CD4-positive, alpha-beta T cell treated with Interleukin-15 for 4 hours (primary cell): ENCODE data around the gene MSMO1.

ENCODE experiments used
- DNase-seq: peaks from one replicate; pipeline ENCODE4 v3.0.0-alpha.2; 2020; ENCODE audit warnings: low spot score

Gene MSMO1

DNA sequence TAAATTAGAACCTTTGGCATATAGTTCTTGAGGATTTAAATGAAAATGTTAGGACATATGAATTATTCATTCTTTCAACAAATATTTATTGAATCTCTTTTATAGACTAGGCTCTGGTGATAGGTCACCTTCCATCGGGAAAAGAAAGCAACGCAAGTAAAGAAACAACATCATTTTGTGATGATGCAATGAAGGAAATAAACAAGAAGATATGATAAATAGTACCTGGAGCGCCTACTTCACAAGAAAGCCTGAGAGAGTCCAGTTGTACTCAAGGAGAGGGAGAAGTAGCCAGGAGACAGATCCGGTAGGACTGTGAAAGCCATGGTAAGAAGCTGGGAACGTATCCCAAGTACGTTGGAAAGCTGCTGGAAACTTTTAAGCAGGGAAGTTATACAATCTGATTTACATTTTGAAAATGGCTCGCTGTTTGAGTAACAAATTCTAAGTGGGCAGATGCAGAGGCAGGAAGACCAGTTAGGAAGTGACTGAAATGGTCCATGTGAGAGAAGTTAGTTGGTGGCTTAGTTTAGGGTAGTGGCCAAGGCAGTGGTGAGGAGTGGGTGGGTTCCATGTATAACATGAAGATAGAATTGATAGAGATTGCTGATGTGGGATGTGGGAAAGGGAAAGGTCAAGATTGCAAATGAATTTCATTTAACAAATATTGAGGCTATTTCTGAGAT is 33.7 kb downstream of the MSMO1 start:
- no peak for DNase-seq

DNA sequence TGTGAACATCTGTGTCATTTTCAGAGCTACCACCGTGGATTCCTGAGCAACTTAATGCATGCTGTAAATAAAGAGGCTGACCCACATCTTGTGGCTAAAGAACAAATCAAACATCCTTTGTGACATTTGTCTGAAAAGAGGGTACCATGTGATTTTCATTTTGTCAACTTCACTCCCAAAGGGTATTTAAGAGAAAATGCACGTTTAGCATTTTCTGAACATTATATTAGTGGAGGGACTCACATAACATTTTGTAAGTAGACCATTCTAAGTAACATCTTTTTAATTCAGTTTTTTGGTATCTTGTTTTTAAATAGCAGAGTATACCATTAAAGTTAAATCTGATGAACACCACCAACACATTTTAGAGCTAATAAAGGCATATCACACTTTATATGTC is 34.3 kb downstream of the MSMO1 start:
- no peak for DNase-seq

DNA sequence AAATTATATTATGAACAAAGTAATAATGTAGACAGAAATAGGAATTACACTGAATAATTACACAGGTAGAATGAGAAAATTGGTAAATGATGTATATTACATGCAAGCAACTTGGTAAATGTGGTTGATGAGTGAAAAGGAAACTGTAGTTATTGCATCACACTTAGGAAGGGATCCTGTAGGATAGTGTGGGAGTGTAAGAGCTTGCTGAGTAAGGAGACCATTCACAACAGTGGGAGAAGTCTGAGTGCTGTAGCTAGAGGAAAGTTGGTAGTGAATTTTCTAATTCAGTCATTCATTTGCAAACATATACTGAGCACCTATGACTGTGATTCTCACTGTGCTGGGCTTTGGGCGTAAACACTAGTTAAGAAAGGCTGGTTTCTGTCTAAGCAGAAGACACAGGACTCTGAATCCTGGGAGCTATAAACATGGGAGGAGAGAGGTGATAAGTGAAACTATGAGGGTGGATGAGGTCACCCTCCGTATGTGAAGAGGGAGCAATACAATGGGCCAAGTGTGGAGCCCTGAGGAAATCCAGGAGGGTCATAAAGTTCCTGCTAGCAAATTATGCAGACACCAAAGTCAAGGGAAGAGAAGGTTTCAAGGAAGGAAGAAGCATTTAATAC is 37.1 kb downstream of the MSMO1 start:
- DNase-seq: no peak

DNA sequence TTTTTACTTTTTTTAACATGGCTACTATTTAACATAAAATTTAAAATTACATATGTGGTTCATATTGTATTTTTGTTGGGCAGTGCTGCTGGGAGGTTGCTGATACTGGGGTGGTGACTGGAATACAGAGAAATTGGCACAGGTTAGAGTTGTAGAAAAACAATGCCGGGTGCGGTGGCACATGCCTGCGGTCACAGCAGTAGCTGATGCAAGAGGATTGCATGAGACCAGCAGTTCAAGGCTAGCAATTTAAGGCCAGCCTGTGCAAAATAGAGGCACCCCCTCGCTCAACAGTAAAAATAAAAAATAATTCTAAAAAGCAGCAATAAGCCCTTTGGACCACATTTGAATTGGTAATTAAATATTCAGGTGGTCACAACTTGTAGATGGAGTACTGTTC is 39.6 kb downstream of the MSMO1 start:
- DNase-seq: no peak

DNA sequence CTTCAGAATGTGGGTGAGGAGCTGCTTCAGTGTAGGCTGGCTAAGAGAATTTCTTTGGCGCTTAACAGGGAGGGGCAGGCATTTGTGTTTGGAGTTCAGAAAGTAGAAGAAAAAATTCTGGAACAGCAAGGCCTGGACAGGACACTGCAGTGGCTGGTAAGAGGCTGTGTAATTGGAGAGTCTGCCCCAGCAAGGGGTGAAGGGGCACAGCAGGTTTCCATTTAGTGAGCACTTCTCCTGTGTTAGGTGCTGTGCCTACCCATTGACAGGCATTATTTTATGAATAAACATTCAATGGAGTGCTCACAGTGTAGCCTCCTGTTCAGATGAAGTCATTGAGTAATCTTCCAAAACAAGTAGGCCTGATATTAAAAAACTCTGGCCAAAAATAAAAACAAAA is 40.6 kb downstream of the MSMO1 start:
- no peak for DNase-seq

DNA sequence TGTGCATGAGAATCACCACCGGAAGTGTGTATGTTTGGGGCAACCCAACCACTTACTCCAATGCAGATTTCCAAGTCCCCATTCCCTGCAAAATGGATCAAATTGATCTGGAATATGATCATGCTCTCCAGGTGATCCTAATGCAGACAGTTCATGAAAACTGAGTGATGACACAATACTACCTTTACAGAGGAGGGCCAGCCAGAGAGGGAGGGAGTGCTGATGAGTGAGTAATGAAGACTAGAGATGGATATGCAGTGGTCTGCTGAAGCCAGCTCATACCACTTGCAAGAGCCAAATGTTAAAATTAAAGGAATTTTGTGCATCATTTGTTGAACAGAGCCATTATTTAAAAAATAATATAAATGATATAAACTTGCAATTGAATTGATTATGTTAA is 41.1 kb downstream of the MSMO1 start:
- DNase-seq: no peak

DNA sequence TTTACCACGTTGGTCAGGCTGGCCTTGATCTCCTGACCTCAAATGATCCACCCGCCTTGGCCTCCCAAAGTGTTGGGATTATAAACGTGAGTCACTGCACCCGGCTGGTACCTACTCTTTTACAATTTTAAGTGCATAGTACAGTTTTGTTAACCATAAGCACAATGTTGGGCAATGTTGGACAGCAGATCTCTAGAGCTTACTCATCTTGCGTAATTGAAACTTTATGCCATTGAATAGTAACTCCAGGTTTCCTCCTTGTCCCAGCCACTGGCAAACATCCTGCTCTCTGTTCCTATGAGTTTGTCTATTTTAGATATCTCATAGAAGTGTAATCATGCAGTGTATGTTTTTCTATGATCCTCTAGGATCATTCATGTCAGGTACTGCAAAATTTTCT is 42.1 kb downstream of the MSMO1 start:
- DNase-seq: no peak

DNA sequence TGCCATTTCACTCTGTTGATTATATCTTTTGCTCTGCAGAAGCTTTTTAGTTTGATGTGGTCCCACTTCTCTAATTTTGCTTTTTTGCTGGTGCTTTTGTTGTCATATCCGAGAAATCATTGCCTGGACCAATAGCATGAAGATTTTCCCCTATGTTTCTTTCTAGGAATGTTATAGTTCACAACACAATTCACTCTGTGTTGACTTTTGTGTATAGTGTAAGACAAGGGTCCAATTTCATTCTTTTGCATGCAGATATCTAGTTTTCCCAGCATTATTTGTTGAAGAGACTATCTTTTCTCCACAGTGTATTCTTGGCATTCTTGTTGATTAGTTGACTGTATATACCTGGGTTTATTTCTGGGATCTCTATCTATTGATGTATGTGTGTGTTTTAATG is 43.1 kb downstream of the MSMO1 start:
- DNase-seq: no peak

DNA sequence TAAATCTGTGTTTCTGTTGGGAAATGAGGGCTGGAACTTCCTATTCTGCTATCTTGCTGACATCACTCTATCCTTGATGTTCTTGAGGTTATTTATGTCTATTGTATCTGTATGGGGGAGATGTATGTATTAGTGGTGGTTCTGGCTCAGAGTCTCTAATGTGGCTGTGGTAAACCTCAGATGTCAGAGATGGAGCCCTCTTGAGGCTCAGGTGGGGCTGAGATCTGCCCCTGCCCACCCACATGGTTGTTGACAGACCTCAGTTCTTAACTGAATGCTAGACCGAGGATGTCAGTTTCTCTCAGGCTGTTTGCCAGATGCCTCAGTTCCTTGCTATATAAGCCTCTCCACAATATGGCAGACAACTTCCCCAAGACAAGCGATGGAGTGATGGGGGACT is 48.0 kb downstream of the MSMO1 start:
- no peak for DNase-seq

DNA sequence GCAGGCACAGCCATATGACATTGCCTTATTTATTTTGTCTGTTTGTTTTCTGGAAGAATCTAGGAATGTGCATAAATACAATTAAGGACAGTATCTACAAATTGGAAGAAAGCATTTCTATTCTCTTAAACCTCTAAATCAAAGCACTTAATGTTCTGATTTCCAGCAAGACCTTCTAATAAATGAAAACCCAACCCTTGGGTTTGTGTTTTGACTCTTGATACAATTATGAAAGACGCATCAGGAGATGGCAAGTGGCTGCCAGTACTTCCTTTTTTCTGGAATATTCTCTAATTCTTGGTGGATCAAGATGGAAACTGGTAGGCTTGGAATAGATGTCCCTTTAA is 50.9 kb downstream of the MSMO1 start:
- DNase-seq: no peak

DNA sequence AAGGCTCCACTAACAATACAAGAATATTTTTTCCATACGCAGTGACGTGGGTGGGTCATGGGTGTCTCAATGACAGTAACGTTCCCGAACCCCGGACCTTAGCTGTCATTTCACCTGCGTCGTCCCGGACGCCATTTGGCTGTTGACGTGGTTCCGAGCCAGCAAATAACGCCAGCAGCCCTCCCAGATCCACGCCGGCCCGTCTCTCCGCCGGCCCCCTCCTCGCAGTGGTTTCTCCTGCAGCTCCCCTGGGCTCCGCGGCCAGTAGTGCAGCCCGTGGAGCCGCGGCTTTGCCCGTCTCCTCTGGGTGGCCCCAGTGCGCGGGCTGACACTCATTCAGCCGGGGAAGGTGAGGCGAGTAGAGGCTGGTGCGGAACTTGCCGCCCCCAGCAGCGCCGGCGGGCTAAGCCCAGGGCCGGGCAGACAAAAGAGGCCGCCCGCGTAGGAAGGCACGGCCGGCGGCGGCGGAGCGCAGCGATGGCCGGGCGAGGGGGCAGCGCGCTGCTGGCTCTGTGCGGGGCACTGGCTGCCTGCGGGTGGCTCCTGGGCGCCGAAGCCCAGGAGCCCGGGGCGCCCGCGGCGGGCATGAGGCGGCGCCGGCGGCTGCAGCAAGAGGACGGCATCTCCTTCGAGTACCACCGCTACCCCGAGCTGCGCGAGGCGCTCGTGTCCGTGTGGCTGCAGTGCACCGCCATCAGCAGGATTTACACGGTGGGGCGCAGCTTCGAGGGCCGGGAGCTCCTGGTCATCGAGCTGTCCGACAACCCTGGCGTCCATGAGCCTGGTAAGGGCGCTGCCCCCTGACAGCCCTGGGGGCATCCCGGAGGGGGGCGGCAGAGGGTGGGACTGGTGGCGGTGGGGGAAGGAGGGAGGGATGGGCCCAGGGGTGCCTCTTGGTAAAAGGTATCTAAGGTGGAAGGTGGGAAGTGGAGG is 51.5 kb downstream of the MSMO1 start, which contains the start of gene CPE:
Gene CPE (plus strand): TSS at position 264 of the 933 bp plus-strand sequence. CDS start 214 bp downstream, at position 478.
- peak; percentile 7 for DNase-seq

DNA sequence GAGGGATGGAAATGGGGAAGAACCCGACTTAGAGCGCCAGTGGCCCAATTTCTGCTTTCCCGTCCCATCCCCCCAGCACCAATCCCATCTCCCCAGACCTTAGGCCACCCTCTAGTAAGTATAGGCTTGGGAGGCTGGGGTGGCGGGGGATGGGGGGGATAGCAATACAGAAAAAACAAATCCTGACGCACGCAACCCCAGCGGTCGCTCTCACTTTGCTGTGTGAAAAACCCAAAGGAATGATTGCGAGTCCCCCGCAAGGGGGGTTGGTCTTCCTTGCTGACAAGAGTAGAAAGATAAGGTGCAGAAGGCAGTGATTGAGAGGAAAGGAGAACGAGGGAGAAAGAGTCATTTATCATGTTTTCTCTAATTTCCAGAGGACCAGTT is 52.2 kb downstream of the MSMO1 start:
- DNase-seq: no peak

DNA sequence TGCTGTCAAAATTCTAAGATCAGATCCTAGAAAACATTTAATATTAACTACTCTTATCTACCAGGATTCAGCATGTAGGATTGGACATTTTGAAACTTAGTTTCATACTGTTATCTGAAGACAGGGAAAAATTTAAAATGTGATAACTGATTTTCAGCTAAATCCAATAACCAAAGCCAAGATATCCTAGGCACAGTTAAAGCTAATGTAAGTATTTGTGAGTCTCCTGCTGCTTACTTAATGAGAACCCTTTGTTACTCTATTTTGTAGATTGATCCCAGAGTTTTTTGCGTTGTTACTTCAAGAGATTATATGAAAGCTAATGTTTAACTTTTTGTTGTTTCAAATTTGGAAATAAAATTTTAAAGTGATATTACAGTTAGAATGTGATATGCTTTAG is 53.3 kb downstream of the MSMO1 start:
- no peak for DNase-seq

DNA sequence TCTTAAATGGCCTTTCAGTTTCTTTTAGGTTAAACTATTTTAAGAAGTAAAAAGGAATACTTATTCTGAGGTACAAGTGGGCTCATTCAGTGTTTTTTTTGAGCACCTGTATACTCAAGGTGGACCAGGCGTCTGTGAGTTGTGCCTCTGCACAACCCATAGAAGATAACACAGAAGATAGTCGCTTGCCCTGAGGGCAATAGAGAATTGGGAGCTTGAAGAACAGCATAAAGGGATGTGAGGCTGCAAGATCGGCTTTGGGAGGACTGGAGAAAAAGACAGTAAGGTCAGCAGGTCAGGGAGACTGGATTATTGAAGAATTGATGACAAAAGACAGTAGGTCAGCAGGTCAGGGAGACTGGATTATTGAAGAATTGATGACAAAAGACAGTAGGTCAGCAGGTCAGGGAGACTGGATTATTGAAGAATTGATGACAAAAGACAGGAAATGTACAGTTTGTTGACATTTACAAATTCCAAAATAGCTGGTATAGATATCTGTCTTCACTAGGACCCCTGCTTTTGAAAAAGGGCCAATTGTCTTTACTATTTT is 54.4 kb downstream of the MSMO1 start:
- no peak for DNase-seq

DNA sequence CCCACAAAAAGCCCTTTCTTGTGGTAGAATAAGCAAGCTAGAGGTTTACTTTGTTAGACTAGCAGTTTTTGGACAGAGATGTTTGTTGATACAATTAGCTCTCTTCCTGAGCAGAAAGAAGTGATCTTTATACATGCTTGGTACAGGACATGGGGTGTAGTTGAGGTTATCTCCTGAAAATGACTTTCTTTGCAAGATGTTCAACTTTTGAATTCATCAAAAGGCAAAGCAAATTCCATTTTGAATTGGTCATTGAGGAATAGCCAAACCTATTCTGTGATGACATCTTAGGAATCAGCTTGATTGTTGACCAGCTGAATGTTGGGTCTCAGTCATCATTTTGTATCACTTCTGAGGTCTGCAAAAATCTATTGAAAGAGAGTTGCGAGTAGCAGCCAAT is 55.2 kb downstream of the MSMO1 start:
- DNase-seq: no peak

DNA sequence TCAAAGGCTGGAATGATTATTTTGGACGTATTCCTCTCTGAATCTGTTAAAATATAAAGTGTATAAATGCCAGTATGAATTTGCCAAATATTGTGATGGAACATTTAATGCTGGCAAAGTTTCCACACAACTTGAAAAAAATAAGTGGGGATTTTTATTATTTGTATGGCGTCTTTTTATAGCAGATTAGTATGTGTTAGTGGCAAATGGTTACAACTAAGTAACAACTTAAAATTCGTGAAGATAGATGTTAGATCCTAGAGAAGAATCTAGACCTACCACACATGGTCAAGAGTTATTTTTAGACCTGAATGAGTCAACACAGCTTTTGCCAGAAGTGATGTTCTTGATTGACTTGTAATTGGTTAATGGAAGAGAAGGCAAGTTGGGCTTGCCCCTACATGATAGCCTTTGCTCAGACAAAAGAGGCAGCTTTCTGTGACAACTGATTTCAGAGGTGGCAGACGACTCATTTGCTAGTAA is 56.2 kb downstream of the MSMO1 start:
- DNase-seq: no peak

DNA sequence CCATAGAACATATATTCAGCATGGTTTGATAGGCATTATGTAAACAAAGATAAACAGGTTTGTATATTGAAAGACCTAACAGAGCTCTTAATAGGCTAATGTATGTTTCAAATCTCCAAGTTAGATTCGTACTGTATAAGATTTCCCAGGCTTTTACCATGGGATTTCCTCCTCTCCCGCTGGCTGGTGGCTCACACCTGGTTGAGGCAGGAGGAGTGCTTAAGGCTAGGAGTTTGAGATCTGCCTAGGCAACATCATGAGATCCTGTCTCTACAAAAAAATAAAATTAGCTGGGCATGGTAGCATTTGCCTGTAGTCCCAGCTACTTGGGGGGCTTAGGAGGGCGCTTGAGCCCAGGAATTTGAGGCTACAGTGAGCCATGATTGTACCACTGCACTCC is 56.7 kb downstream of the MSMO1 start:
- no peak for DNase-seq

DNA sequence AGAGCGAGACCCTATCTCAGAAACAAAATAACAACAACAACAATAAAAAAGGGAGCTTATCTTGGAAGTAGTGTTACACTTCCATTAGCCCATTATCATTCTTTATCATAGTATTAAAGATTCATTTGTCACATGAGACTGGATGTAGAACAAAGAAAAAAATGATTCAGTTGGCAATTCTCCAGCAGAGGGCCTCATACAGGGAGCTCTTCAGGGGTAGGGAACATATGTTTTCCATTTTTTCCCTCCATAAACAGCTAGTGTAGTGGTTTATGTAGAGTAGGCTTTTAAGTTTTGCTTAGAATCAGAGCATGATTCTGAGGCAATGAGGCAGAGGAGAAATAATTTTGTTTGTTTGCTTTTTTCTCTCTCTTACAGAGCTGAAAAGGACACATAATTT is 57.1 kb downstream of the MSMO1 start:
- no peak for DNase-seq

DNA sequence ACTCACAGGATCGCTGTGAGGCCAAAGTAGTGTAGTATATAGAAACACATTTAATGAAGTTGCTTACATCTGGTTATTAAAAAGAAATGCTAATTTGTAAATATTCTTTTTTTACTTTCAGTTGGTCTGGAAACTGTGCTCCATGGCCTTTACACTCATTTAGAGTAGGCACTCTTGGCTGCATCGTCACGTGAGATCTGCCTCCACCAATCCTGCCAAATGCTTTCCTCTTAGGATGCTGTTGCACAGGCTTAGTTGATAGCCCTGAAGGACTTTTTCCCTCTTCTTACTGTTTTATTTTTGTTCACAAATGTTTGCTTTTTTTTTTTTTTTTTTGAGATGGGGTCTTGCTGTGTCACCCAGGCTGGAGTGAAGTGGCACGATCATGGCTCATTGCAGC is 57.7 kb downstream of the MSMO1 start:
- DNase-seq: no peak

DNA sequence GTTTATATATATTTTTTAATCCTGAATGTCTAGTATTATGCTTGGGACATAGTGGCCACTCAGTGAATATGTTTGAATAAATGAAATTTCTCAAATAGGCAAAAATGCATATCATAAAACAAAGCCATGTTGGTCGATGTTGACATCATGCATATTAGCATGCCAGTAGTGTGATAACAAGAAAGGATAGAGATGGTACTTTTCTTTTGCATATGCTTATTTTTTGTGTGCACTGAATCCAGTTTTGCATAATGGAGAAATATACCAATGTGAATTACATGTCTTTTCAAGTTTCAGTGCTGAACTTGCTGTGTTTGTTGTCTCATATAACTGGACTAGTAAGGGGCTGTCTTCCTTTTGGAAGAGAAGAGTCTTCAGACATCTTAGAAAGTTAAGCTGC is 58.9 kb downstream of the MSMO1 start:
- DNase-seq: no peak

DNA sequence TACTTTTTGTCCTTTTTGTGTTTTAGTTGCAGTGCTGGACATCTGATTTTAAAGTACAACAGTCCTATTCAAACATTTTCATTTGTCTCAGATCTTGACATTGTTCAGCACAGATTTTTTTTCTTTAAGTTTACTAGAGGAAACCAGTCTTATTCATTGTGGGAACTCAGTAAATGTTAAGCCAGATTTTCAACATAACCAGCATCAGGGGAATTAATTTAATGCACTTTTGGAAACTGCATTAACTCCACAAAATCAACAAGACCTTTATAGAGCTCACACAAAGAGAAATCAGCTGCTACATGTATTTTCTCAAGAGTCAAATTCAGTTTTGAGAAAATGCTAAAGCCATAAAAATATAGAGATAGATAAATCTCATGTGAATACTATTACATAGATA is 61.3 kb downstream of the MSMO1 start:
- no peak for DNase-seq
